NCI-H774 (cell line): Measurements from ENCODE around the gene ZNF787.
"Not testable (repeated sequence)": the region's sequence is repeated elsewhere in the genome, so short reads cannot be mapped to it uniquely, and the experiment has no call there.

ENCODE experiments used
- DNase-seq: peaks from one replicate; lab custom pipeline; 2025; lab: John Stamatoyannopoulos, UW

Gene ZNF787

GRCh38 chr19:56120002-56120370 lies 1.1 kb downstream of the ZNF787 start:
- DNase-seq, result no peak

DNA sequence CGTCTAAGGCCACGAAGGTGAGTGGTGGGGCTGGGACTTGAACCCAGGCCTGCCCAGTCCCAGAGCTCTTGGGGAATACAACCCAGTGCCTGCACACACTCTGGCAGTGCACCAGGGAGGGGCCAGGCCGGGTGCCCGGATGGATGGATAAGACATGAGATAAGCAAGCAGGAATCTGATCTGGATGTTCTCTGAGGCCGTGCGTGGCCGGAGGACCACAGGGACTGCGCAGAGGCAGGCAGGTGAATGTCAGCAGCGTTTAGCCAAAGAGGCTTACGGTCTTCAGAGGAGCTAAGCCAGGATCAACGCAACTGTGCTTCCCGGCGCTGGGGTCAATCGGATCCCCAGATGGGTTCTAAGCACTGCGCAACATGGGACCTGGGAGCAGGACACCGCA lies 1.5 kb downstream of the ZNF787 start:
- no peak for DNase-seq

DNA sequence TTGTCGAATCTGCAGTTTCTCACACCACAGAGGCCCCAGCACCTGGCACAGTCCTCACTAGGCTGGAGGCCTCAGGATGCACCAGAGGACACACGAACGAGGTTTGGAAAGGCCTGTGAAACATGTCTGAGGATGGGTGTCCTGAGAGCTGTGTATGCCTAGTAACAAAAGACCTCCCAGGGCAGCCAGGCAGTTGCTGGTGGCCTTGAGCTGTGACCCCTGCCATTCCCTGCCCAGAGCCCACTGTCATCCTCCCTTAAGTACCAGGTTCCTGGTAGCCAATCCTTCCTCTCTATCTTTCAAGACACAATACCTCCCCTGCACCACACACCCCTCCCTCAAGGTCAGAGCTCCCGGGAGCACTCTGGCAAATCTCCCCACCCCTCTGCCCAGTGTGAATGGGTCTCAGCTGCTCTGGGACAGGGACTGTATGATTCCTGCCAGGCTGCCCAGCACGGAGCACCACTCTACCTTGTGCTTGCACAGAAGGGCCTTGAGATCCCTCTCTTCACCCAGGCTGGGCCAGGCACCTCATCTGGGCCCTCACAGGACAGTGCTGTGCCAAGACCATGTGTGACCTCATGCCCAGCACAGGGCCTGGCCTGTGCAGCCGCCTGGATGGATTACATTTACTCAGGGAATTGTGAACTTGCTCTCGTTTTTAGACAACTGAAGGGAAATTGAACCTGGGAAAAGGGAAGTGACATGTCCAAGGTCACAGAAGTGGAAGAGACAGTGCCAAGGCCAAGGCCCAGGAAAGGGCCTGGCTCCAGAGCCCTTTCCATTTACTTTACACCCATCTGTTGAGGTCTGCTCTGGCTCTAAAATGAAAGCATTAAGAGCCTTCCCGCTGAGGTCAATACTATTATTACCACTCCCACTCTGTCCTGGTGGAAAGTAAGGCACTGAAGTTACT lies 2.2 kb downstream of the ZNF787 start:
- DNase-seq, result no peak

DNA sequence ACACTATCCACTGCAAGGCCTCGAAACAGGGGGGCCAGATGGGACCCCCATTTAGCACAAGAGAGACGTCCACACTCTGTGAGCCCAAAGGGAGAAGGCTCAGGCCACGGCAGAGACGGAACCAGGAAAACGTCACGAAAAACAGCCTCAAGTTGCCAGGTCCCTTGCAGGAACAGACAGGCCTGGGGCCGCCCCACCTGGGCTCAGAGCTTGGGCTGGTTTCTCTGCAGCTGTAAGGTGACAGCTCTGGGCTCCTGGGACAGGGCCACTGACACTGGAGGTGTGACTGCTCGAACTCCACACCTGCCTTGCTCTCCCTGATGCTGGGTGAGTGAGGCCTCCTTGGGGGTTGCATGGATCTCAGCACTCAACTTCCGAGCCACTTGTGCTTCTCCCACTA lies 3.2 kb downstream of the ZNF787 start:
- no peak for DNase-seq

DNA sequence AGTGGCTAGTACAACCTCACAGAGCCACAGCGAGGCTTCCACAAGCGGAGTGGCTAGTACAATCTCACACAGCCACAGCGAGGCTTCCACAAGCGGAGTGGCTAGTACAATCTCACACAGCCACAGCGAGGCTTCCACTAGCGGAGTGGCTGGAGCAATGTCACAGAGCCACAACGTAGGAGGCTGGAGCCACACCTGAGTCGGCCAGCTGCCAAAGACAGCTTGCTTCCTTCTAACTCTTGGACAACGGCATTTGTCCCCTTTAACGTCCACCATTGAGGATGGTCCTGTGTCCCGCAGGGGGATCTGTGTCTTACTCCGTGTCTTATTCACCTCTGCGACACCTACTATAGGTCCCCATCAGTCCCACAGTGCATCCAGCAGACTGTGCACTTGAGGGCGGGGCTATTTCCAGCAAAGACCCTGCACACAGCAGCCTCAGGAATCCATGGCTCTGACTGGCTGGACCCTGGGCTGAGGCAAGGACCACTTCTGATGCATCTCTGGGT lies 3.7 kb downstream of the ZNF787 start:
- DNase-seq, result no peak

DNA sequence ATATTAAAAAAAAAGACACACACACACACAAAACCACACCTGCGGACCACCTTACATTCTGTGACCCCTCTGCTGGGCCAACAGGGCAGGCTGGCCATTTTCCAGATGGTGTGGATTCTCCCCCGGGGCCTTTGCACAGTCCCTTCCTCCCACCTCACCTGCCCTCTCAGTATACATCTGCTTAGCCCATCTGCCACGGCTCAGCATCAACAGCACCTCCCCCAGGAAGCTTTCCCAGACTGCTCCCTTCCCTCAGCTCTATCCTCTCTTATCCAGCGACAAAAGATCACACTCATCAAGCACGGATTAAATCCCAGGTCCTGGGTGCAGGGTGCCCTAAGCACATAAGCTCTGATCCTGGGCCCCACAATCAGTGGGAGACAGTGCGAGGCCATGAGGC lies 4.5 kb downstream of the ZNF787 start:
- DNase-seq, result no peak

GRCh38 chr19:56115490-56115889 lies 5.6 kb downstream of the ZNF787 start:
- DNase-seq, result no peak

GRCh38 chr19:56114778-56115110 lies 6.4 kb downstream of the ZNF787 start:
- no peak for DNase-seq

- DNase-seq, result no peak
Measured at GRCh38 chr19:56114051-56114777, 6.9 kb downstream of the ZNF787 start.

GRCh38 chr19:56113074-56113632 lies 7.9 kb downstream of the ZNF787 start:
- DNase-seq, result no peak

DNA sequence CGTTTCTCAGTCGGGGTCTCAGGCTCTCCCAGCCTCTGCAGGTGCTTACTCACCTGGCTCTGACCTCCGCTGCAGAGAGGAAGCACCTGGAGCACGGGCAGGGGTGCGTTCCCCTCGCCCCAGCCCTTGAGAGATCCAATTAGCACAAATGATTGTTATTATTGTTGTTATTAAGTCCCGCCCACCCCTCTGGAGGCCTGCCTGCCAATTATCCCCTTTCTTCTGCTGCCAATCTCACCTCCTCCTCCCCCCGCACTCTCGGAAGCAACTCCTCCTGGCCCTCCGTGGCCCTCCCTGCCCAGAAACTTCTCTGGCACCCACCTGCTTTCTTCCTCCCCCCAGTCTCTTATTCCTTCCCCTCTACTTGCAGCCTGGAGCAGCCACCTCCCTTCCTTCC lies 8.8 kb downstream of the ZNF787 start:
- peak; percentile 12 for DNase-seq

DNA sequence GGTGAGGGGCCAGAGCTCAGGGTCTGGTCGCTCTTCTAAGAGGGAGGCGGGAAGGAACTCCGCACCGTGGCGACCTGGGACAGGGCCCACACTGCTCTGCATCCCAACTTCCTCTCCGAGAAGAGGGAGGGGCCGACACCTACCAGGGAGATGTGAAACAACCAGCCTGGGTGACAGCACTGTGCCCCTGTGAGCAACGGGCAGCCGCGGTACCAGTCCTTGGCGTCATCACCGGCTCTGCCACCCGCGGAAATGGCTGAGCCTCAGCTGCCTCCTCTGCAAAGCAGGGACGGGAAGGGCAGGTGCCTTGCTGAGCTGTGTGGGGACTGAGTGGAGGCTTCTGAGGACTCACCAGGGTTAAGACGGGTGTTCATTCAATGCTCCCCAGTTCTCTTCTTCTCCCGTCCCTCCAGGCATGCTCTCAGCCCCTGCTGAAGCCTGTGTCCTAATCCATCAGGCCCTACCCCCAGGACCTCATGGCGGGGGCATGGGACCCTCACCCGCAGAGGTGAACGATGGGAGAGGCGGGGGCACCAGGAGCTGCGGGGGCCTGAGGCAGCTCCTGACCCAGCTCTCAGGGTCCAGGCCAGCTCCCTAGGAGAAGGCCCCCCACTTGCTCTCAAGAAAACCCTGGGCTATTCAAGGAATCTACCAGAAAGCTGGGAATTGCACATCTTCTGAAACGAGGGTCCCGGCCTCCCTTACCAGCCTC lies 9.3 kb downstream of the ZNF787 start:
- DNase-seq, result no peak

DNA sequence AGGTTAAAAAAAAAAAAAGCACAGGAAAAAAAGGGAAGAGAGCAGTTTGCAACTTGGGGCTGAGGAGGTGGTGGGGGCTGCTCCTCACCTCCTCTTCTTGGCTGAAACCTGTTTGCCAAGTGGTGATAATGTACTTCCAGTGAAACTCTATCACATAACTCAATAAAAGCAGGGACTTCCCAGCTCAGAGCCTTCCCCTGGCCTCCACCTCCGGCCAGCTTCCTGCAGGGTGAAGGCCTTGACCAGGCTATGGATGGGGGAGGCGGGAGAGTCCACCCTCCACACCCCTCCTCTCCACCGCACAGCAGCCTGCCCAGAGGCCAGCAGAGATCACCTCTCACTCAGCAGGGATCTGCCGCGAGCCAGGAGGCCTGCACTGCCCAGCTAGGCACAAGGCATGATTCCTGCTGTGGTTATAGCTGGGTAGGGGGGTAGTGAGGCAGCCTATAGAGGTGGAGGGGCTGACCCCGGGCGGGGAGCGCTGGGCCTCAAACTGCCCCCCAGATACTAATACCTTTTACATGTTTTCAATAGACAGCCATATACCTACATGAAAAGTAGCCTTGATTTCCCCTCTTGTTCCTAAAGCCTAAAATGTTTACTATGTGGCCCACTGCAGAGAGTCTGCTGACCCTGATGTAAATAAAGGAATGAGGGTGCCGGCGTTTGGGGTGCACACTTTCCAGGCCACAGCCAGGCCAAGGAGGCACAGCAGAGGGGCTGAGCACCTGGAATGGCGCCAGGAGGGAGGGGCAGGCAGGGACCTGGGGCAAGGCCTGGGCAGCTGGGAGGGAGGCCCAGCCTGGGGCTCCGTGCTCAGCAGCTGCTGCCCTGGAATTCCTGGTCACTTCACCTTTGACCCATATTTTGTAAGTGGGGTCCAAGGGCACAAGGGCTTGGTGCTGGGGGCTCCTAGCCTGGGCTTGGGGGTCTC lies 10.3 kb downstream of the ZNF787 start:
- no peak for DNase-seq

DNA sequence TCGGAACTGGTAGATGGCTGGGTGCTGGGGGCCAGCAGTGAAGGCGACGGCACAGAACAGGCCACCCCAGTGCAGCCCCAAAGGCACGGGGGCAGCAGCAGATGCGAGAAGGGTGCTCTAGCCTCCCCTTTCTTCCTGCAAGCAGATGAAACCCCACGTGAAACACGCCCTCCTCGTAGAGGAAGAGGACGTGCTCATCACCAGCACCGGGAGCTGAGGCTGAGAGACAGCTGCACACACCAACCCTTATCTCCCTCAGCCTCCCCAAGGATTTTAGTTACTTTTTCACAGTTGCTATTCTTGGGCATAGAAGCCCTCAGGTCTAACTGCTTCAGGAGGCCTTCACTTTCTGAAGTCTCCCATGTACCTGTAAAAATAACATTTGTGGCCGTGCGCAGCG lies 11.9 kb downstream of the ZNF787 start:
- DNase-seq, result no peak

- DNase-seq, result no peak
Measured at GRCh38 chr19:56108447-56109195, 12.5 kb downstream of the ZNF787 start.

- no peak for DNase-seq
Measured at GRCh38 chr19:56107626-56108351, 13.3 kb downstream of the ZNF787 start.

DNA sequence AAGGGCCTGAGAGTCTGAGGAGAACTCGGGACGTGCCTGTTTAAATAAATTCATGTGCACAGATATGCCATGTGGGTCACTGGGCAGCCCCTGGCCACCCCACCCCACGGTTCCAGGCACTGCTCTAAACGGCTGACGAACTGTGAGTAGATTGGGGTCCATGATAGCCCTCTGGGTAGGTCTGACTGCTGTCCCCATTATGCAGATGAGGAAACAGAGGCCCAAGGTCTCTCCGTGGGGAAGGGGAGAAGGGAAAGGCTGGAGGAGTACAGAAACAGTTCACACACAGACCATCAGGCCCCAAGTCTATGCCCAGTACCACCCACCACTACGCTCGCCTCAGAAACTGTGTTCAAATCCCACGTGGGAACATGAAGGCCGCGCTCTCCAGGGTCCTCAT lies 14.1 kb downstream of the ZNF787 start:
- no peak for DNase-seq

DNA sequence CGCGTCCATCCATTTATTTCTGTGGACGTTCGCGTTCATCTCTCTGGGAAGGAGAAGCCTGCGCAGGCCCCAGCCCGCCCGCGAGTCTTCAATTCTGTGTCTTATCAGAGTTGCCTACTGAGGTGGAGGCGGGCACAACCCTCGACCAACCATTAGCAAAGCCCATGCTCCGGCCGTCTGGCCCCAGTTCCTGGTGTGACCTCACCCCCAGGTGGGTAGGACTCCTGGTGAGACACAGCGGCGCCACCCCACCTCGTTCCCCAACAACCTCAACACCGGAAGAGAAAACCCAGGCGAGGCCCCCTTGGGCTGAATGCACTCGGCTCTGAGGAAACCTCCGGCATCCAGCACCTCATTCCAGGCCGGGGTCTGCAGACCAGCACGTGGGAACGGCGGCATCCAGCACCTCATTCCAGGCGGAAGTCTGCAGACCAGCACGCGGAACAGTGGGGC lies 14.7 kb downstream of the ZNF787 start:
- no peak for DNase-seq

DNA sequence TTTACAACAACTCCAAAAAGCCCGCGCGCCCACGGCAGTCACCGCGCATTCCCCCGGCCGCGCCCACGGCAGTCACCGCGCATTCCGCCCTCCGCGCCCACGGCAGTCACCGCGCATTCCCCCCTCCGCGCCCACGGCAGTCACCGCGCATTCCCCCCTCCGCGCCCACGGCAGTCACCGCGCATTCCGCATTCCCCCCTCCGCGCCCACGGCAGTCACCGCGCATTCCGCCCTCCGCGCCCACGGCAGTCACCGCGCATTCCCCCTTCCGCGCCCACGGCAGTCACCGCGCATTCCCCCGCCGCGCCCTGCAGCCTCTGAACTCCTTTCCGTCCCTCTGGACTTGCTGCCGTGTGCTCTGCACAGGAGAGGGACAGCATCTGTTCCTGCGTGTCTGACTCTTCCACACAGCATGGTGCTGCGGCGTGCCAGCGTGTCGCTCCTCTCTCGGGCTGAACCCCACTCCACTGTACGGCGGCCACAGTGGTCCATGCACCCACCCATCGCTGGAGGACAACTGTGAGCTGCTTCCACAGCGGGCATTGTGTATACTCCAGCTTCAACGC lies 15.2 kb downstream of the ZNF787 start:
- not testable (repeated sequence) for DNase-seq
